H1 (cell line): ENCODE results near the gene CPEB3. TPM values are rescaled to one million over a fixed set of nuclear protein-coding genes. Genes with fewer than 3 reads are reported as not detected.

Source experiments
- CTCF ChIA-PET: fragments of 300-600 bp; sonication (Branson Sonifier 250); formaldehyde crosslinking; loops from one replicate; lab custom pipeline; 2021; ENCODE audit not compliant: partially characterized antibody; lab: Charles Lee
- POLR2A ChIA-PET: fragments of 300-600 bp; sonication (Branson Sonifier 250); formaldehyde crosslinking; loops from one replicate; lab custom pipeline; 2021; ENCODE audit warnings: inconsistent platforms; ENCODE audit not compliant: partially characterized antibody; lab: Charles Lee
- DNase-seq, 2 experiments: peaks; one replicate each; pipeline versions ENCODE4 v3.0.0 to v3.0.0-alpha.2; 2010 to 2022; ENCODE audit warnings: low spot score in 2 of 2, low read depth in 1 of 2, mixed read lengths in 1 of 2
- FAIRE-seq: peaks from 2 replicates; lab custom pipeline; 2011; peaks lifted over from hg19 to GRCh38; lab: Jason Lieb, UNC
- H2AFZ ChIP-seq: 2 replicates; pipeline ENCODE4 v1.8.1; 2012; ENCODE audit warnings: low read length, inconsistent platforms
- H2AK5ac ChIP-seq: 2 replicates; pipeline ENCODE4 v1.6.1; 2013; ENCODE audit warnings: low read depth, low read length
- H2BK120ac ChIP-seq: replicated peaks from 2 replicates; pipeline ENCODE3; 2013; ENCODE audit warnings: low read depth, low read length, inconsistent platforms
- H2BK12ac ChIP-seq: 2 replicates; pipeline ENCODE4 v1.6.1; 2013; ENCODE audit warnings: low read depth, low read length
- H2BK15ac ChIP-seq: 2 replicates; pipeline ENCODE4 v1.6.1; 2013; ENCODE audit warnings: low read length
- H2BK20ac ChIP-seq: 2 replicates; pipeline ENCODE4 v1.6.1; 2013; ENCODE audit warnings: low read length
- H2BK5ac ChIP-seq: 2 replicates; pipeline ENCODE4 v1.6.1; 2013; ENCODE audit warnings: low read depth, low read length
- H3K14ac ChIP-seq: 2 replicates; pipeline ENCODE4 v1.6.1; 2013; ENCODE audit warnings: inconsistent platforms; ENCODE audit not compliant: insufficient read length
- H3K18ac ChIP-seq: 2 replicates; pipeline ENCODE4 v1.6.1; 2013; ENCODE audit warnings: low read length; ENCODE audit errors: extremely low read depth
- H3K23ac ChIP-seq: 2 replicates; pipeline ENCODE4 v1.6.1; 2013; ENCODE audit warnings: inconsistent platforms; ENCODE audit not compliant: insufficient read length
- H3K23me2 ChIP-seq: 2 replicates; pipeline ENCODE4 v1.6.1; 2013; ENCODE audit warnings: low read depth, low read length
- H3K27ac ChIP-seq: 2 replicates; pipeline ENCODE4 v1.6.1; 2011; ENCODE audit warnings: low read depth, low read length, inconsistent platforms
- H3K27me3 ChIP-seq, 4 experiments: replicated peaks in 1 of 4; 1 replicate in 1 of 4; 2 replicates in 3 of 4; pipeline versions ENCODE4 v1.6.1 to v1.8.1; 2011 to 2013; ENCODE audit warnings: low read length in 3 of 4, mild to moderate bottlenecking in 3 of 4, inconsistent platforms in 2 of 4, mixed read lengths in 2 of 4, moderate library complexity in 1 of 4; ENCODE audit not compliant: control insufficient read depth in 3 of 4, insufficient read depth in 3 of 4; ENCODE audit errors: extremely low read depth in 1 of 4
- H3K36me3 ChIP-seq, 4 experiments: 2 replicates each; pipeline versions ENCODE4 v1.6.1 to v1.8.1; 2011 to 2013; ENCODE audit warnings: mild to moderate bottlenecking in 4 of 4, low read length in 3 of 4, moderate library complexity in 2 of 4, control low read depth in 1 of 4, inconsistent platforms in 1 of 4; ENCODE audit not compliant: insufficient read depth in 4 of 4, control insufficient read depth in 2 of 4
- H3K4ac ChIP-seq: replicated peaks from 2 replicates; pipeline ENCODE3; 2013; ENCODE audit warnings: low read length, low read depth, mixed read lengths, inconsistent platforms; ENCODE audit not compliant: insufficient read length
- H3K4me1 ChIP-seq, 4 experiments: replicated peaks in 1 of 4; 1 replicate in 1 of 4; 2 replicates in 3 of 4; pipeline versions ENCODE4 v1.6.1 to v1.8.1; 2011 to 2013; ENCODE audit warnings: low read length in 3 of 4, inconsistent platforms in 2 of 4, mixed read lengths in 1 of 4; ENCODE audit not compliant: insufficient read depth in 4 of 4, control insufficient read depth in 3 of 4
- H3K4me2 ChIP-seq, 2 experiments: 2 replicates each; pipeline versions ENCODE4 v1.6.1 to v1.8.1; 2011 to 2013; ENCODE audit warnings: low read depth in 2 of 2, low read length in 2 of 2, control low read depth in 1 of 2, inconsistent platforms in 1 of 2, mild to moderate bottlenecking in 1 of 2; ENCODE audit not compliant: insufficient read depth in 1 of 2
- H3K4me3 ChIP-seq, 4 experiments: fragments of 200-600, 300-600 bp in 1 of 4; sonication (generic), shearing (Covaris generic), sonication (Bioruptor Twin) in 1 of 4; 2 replicates each; pipeline versions ENCODE4 v1.5.1 to v1.8.1; 2011 to 2016; ENCODE audit warnings: low read length in 4 of 4, low read depth in 3 of 4, control low read depth in 2 of 4, inconsistent platforms in 2 of 4, mild to moderate bottlenecking in 2 of 4, mixed read lengths in 1 of 4, moderate library complexity in 1 of 4; ENCODE audit not compliant: insufficient read depth in 2 of 4; ENCODE audit errors: extremely low read depth in 1 of 4
- H3K56ac ChIP-seq: replicated peaks from 2 replicates; pipeline ENCODE3; 2013; ENCODE audit warnings: low read depth, mild to moderate bottlenecking, mixed read lengths, low read length, inconsistent platforms; ENCODE audit not compliant: insufficient read length
- H3K79me1 ChIP-seq: 2 replicates; pipeline ENCODE4 v1.6.1; 2013; ENCODE audit warnings: low read depth, low read length, control low read depth
- H3K79me2 ChIP-seq, 2 experiments: 2 replicates each; pipeline versions ENCODE4 v1.6.1 to v1.8.1; 2012 to 2013; ENCODE audit warnings: low read length in 2 of 2, mild to moderate bottlenecking in 2 of 2, inconsistent platforms in 1 of 2; ENCODE audit not compliant: insufficient read depth in 2 of 2, control insufficient read depth in 1 of 2
- H3K9ac ChIP-seq, 4 experiments: replicated peaks in 1 of 4; 1 replicate in 1 of 4; 2 replicates in 3 of 4; pipeline versions ENCODE4 v1.6.1 to v1.8.1; 2011 to 2013; ENCODE audit warnings: low read depth in 3 of 4, low read length in 3 of 4, control low read depth in 2 of 4, mild to moderate bottlenecking in 2 of 4, moderate library complexity in 2 of 4, inconsistent platforms in 1 of 4; ENCODE audit errors: extremely low read depth in 1 of 4
- H3K9me3 ChIP-seq, 2 experiments: 2 replicates each; pipeline versions ENCODE4 v1.6.1 to v1.8.1; 2012 to 2013; ENCODE audit warnings: mild to moderate bottlenecking in 2 of 2, moderate library complexity in 2 of 2, control low read depth in 1 of 2, inconsistent platforms in 1 of 2, low read depth in 1 of 2, low read length in 1 of 2, mixed read lengths in 1 of 2; ENCODE audit not compliant: insufficient read depth in 2 of 2
- H4K20me1 ChIP-seq, 2 experiments: replicated peaks in 1 of 2; 2 replicates each; pipeline versions ENCODE3 to v1.8.1; 2011 to 2013; ENCODE audit warnings: inconsistent platforms in 2 of 2, low read length in 2 of 2, mild to moderate bottlenecking in 1 of 2; ENCODE audit not compliant: insufficient read depth in 2 of 2, control insufficient read depth in 1 of 2
- H4K5ac ChIP-seq: 2 replicates; pipeline ENCODE4 v1.6.1; 2013; ENCODE audit warnings: low read length, low read depth, mixed read lengths, inconsistent platforms; ENCODE audit not compliant: insufficient read length
- H4K8ac ChIP-seq: 2 replicates; pipeline ENCODE4 v1.8.0; 2013; ENCODE audit warnings: mild to moderate bottlenecking, moderate library complexity, low read length, inconsistent platforms; ENCODE audit not compliant: insufficient read depth; ENCODE audit errors: extremely low read depth
- H4K91ac ChIP-seq: replicated peaks from 2 replicates; pipeline ENCODE3; 2013; ENCODE audit warnings: low read length, mixed read lengths, inconsistent platforms; ENCODE audit not compliant: insufficient read length
- E2F6 ChIP-seq: IDR thresholded peaks from 2 replicates; pipeline ENCODE4 v1.6.1; 2012; ENCODE audit warnings: inconsistent platforms
- WGBS, 2 experiments: shearing (Covaris generic) in 1 of 2; methylation state at CpG; one replicate each; pipeline versions ENCODE4 v1.1.6 to v1.1.7; 2013 to 2015; ENCODE audit warnings: low lambda C conversion rate in 2 of 2, mixed read lengths in 2 of 2, inconsistent platforms in 1 of 2, low coverage in 1 of 2, missing lambda C conversion rate in 1 of 2; ENCODE audit not compliant: insufficient replicate concordance in 2 of 2, insufficient coverage in 1 of 2, insufficient read length in 1 of 2; ENCODE audit errors: extremely low coverage in 1 of 2, missing lambda C conversion rate in 1 of 2; 5-methylcytosine and 5-hydroxymethylcytosine counted together
- polyA plus RNA-seq, 7 experiments: library from polyadenylated mRNA; depleted of rRNA in 3 of 7; stranded (reverse) in 5 of 7; unstranded in 2 of 7; fragments of >200 nt in 5 of 7; fragments of 200-250 nt in 2 of 7; gene quantifications; 1 replicate in 5 of 7; 2 replicates in 1 of 7; 4 replicates in 1 of 7; pipeline versions ENCODE4 v1.2.1 to v1.2.3, GENCODE V29; 2011 to 2013; ENCODE audit warnings: missing spikeins in 2 of 7, mixed read lengths in 2 of 7
- total RNA-seq: library from RNA; stranded (reverse); fragmentation: NEBNext Ultra II Directional; extraction: Animal tissue kit (Norgen Biotek cat#: 25700); gene quantifications from 2 replicates; pipeline ENCODE4 v1.2.1, GENCODE V29; 2021

The CPEB3 gene
- total and polyA plus RNA-seq, 2 of the 8 experiments (the other 6 are each of a cell fraction or from before 2014, with no cell fraction given) = 0.39 to 1.7 TPM

GRCh38 chr10:92126100-92126650, 164.7 kb downstream of the CPEB3 start:
- FAIRE-seq = no peak
- no peaks in the 10 kb centered on the region for H3K9me3 ChIP-seq
- H3K9ac ChIP-seq = no peak overlapping the region
- no peaks in the 10 kb centered on the region for H4K20me1 ChIP-seq
- H3K4me2 ChIP-seq = no peak overlapping the region
- peaks cover 0 to 2% (median 0%) of the 10 kb centered on the region in 4 experiments; a peak in 1 of 7 replicates for H3K4me1 ChIP-seq
- 85% methylated on average over 2 of the region's 2 CpGs; no CpG with 5 or more reads in 1 of the 2 experiments for WGBS, 2 experiments
- ChIA-PET POLR2A (interaction anchor here (0.6 kb wide), 1 partner anchor 33 kb away, joined by 3 read pairs; no protein-coding TSS in a partner anchor), CTCF (interaction anchor here (0.7 to 0.9 kb wide), 3 partner anchors 25 to 501 kb away, joined by 3 read pairs; no protein-coding TSS in a partner anchor)
- H3K27me3 ChIP-seq = no peaks in the 10 kb centered on the region
- H3K23me2 ChIP-seq = no peaks in the 10 kb centered on the region
- H3K23ac ChIP-seq = no peak overlapping the region
- H4K8ac ChIP-seq = no peak overlapping the region
- H4K5ac ChIP-seq = no peak overlapping the region
- H2BK20ac ChIP-seq = no peak overlapping the region
- no peak overlapping the region for H2AFZ ChIP-seq
- no peak overlapping the region for H2BK12ac ChIP-seq
- H3K79me2 ChIP-seq = no peaks in the 10 kb centered on the region
- no peak overlapping the region for H3K14ac ChIP-seq
- no peak overlapping the region for H3K4me3 ChIP-seq
- DNase-seq = no peak
- H2BK15ac ChIP-seq = no peak overlapping the region
- H3K56ac ChIP-seq = no peak overlapping the region
- no peak overlapping the region for H3K4ac ChIP-seq
- no peaks in the 10 kb centered on the region for H3K79me1 ChIP-seq
- H2BK5ac ChIP-seq = no peak overlapping the region
- no peak overlapping the region for H3K18ac ChIP-seq
- H3K27ac ChIP-seq = no peak overlapping the region
- H2AK5ac ChIP-seq = no peak overlapping the region
- H4K91ac ChIP-seq = no peak overlapping the region
- TF ChIP-seq E2F6 = no peak
- no peaks in the 10 kb centered on the region for H3K36me3 ChIP-seq
- no peak overlapping the region for H2BK120ac ChIP-seq
